Activated T-helper 1 cell treated with Interleukin-2 at 50 U/mL for 16 hours (primary cell): ENCODE results near the gene ERC1.

Experiments used
- DNase-seq: peaks from one replicate; pipeline ENCODE4 v3.0.0-alpha.2; 2020; ENCODE audit warnings: low read depth

The ERC1 gene

GRCh38 chr12:990661-991349 is at the start of gene ERC1:
TSS of gene ERC1 (plus strand) at chr12:991223. CDS start at chr12:1027904, 36,681 bp downstream.
- DNase-seq: peak; percentile 78

- DNase-seq: no peak
These were observed 48.0 kb upstream of the ERC1 start for GRCh38 chr12:943051-943450.

GRCh38 chr12:944211-944610 is 46.8 kb upstream of the ERC1 start:
- DNase-seq: no peak

GRCh38 chr12:946212-946611 is 44.8 kb upstream of the ERC1 start:
- no peak for DNase-seq

GRCh38 chr12:946631-947030 is 44.4 kb upstream of the ERC1 start:
- DNase-seq: no peak

- no peak for DNase-seq
These were observed 42.8 kb upstream of the ERC1 start for GRCh38 chr12:948238-948637.

- DNase-seq: peak; percentile 94
These were observed 41.4 kb upstream of the ERC1 start, which contains the start of gene RAD52 for GRCh38 chr12:949453-950191. TSS of gene RAD52 (minus strand) at chr12:949694. CDS start at chr12:933058, 16,636 bp downstream.

GRCh38 chr12:951176-951575 is 39.8 kb upstream of the ERC1 start:
- DNase-seq: no peak

GRCh38 chr12:953776-954175 is 37.2 kb upstream of the ERC1 start:
- DNase-seq: no peak

- no peak for DNase-seq
These were observed 36.3 kb upstream of the ERC1 start for GRCh38 chr12:954741-955140.

- no peak for DNase-seq
These were observed 35.1 kb upstream of the ERC1 start for GRCh38 chr12:955939-956338.

- DNase-seq: no peak
These were observed 32.4 kb upstream of the ERC1 start for GRCh38 chr12:958588-959123.

GRCh38 chr12:966724-967123 is 24.3 kb upstream of the ERC1 start:
- no peak for DNase-seq

- DNase-seq: no peak
These were observed 23.4 kb upstream of the ERC1 start for GRCh38 chr12:967641-968040.

GRCh38 chr12:968545-968944 is 22.5 kb upstream of the ERC1 start:
- DNase-seq: no peak

- no peak for DNase-seq
These were observed 21.2 kb upstream of the ERC1 start for GRCh38 chr12:969821-970220.

GRCh38 chr12:971991-972390 is 19.0 kb upstream of the ERC1 start:
- no peak for DNase-seq

GRCh38 chr12:974271-974862 is 16.7 kb upstream of the ERC1 start:
- DNase-seq: no peak

GRCh38 chr12:976644-977043 is 14.4 kb upstream of the ERC1 start:
- DNase-seq: no peak

GRCh38 chr12:977156-977555 is 13.9 kb upstream of the ERC1 start:
- no peak for DNase-seq

- DNase-seq: no peak
These were observed 11.7 kb upstream of the ERC1 start for GRCh38 chr12:979349-979748.

GRCh38 chr12:981176-981828 is 9.7 kb upstream of the ERC1 start:
- DNase-seq: no peak
